IPS-11a (cell line): ENCODE data around the gene SLC6A3.

Experiments
- H3K4me3 ChIP-seq: one replicate; pipeline ENCODE4 v1.5.1; 2013; ENCODE audit warnings: low read depth, low read length, control low read depth

SLC6A3 gene

DNA sequence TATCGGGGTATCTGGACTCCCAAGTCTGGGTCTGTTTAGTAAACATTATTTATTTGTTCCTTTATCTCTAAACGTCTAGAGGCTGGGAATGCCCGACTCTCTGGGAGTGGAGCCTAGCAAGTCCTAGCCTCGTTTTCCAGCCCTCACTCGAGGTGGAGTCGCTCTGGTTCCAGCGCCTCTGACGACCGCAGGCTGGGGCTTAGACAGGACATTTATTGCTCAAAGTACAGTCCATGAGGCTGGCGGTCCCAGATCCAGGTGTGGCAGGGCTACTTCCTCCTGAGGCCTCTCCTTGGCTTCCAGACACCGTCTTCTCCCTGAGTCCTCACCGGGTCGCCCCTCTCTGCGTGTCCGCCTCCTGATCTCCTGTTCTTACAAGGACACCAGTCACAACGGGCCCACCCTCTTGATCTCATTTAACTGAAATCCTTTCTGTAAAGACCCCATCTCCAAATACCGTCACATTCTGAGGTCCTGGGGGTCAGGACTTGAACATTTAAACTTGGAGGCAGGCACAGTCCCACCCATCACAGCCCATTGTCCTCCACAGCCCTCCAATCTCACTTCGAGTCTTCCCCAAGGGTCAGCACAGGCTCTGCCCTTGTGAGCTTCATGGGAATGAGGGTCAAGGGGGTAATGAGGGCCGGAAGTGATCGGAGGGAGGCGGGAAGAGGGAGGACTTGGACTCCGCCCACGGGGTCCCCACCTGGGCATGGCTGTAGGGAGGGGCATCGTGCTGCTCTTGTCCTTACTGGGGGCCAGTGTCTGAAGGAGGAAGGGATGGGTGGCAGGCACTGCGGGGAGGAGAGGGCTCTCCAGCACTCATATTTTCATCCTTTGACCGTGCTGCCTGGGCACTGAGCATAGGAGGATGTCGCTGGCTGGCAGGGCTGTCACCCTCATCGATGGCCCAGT is 88.1 kb downstream of the SLC6A3 start:
- no peak overlapping the region for H3K4me3 ChIP-seq

GRCh38 chr5:1354576-1354975 is 90.7 kb downstream of the SLC6A3 start:
- H3K4me3 ChIP-seq: no peak overlapping the region

- H3K4me3 ChIP-seq: no peak overlapping the region
Observed at GRCh38 chr5:1352231-1353219, 92.7 kb downstream of the SLC6A3 start.

- H3K4me3 ChIP-seq: no peak overlapping the region
Observed at GRCh38 chr5:1351156-1351555, 94.1 kb downstream of the SLC6A3 start.

DNA sequence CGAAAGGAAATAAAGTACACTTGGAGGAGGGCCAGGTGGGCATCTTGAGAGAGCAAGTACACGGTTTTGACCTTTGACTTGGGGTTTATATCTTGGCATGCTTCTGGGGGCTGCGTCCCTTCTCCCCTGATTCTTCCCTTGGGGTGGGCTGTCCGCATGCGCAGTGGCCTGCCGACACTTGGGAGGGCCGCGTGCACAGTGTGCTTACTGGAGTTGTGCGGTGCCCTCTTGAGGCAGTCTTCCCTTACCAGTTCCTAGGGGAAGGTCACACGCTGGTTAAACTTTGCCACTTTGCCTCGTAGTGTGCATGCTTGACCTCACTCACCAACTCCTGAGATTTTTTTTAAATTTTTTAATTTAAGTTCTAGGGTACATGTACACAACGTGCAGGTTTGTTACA is 96.0 kb downstream of the SLC6A3 start:
- no peak overlapping the region for H3K4me3 ChIP-seq

DNA sequence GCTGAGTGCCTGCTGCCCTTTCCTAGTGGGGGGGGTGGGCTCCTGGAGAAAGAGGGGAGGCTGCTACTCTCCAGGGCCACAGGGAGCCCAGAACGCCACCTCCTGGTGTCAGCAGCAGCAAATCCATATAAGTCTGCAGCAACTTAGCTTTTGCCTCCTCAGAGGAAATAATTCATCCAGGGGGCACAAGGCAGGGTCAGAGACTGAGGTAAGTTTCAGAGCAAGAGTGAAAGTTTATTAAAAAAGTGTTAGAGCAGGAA is 96.3 kb downstream of the SLC6A3 start:
- H3K4me3 ChIP-seq: no peak overlapping the region

DNA sequence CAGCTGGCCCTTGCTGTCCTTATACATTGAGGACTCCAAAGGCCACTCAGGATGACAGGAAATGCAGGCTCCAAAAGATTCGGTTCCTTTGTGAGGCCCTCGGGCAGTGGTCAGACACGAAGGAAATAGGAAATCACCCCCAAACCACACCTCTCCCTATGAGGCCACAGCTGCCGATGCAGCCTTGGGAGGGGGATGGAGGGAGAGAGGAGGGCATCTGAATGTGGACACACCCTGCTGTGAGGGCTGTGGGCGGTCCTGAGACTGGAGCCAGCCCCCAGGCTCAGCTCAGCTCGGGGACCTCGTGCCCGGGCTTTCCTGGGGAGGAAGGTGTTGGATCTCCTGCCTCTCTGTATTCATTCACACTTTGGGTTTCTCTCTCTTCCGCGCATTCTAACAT is 97.7 kb downstream of the SLC6A3 start:
- H3K4me3 ChIP-seq: no peak overlapping the region

- no peak overlapping the region for H3K4me3 ChIP-seq
Observed at GRCh38 chr5:1346627-1347440, 98.4 kb downstream of the SLC6A3 start.

- peak overlapping the region; percentile 78 for H3K4me3 ChIP-seq
Observed at GRCh38 chr5:1345876-1346626, 99.2 kb downstream of the SLC6A3 start.

DNA sequence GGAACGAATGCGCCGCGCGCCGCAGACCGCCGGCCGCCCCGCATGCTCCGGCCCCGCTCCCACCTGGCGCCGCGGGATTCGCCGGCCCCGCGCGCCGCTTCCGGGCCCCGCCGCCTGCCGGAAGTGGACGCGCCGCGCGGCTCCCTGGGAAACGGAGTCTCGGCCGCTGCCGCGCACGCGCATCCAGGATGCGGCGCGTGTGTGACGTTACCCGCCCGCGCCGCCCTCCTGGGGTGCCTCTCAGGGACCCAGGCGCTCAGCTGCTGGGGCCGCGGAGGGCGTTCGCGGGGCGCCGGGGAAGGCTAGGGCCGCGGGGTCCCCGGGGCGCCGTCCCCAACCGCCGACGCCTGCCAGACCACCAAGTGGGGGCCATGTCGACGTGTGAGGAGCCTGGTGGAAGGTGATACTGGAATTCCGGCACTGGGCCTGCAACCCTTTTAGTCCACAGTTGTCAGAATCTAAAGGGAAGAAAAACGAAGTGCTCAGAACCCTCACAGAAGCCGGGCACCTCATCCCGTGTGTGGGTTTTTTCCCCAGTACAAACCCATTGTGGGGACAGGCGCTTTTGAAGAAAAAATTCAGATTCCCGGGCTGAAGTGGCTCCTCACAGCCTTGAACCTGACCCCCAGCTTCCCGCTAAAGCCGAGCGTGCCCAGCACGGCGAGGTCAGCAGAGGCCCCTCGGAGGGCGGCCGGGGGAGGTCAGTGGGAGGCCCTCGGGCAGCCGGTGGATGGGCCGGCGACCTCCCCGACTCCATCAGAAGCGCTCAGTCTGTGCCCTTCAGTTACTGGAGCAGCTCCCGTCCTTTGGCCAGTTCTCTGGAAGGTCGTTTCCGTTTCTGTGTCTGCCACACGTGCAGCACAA is 100.0 kb downstream of the SLC6A3 start, which contains the start of gene CLPTM1L:
TSS of gene CLPTM1L (minus strand) at position 125 of the 864 bp plus-strand sequence. CDS start 258 bp downstream, outside the sequence.
- peak within 1 kb of the TSS; percentile 85 for H3K4me3 ChIP-seq

DNA sequence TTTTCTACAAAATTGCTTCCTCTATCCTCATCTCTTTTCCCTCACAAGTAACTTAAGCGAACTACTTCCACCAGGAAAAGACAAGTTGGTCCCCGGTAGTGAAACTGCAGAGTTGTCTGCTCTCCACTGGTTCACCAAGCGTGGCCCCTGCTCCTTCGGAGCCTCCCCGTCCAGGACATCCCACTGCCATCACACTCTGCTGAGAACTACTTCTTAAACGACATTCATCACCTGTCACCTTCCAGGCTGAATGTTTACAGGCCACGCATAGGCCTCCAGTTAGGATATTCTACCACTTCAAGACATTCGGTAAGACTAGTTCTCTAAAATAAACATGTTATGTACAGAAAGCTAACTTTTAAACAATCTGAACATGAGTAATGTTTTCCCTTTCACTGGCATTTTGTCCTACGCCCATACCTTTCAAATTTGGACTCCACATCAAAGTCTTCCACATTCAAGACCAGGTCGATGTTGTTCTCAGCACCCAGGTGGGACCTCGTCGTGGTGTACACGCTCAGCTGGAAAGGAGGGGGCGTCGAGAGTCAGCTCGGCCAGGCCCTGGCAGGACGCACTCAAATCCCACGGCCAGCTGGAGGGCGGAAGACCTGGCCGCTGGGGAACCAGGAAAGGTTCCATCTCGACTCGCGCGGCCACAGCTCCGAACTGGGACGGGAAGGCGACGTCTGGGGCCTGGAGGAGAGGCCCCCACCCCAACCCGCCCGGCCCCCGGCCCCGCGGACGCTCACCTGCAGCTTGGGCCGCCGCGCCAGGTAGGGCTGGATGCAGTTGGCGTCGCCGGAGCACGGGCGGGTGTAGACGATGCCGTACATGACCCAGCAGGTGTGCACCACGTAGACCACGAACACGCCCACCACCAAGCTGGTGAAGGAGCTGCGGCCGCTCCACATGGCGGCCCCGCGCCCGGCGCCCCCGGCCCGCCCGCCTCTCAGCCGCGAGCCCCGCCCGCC is 101.0 kb downstream of the SLC6A3 start:
- H3K4me3 ChIP-seq: peak overlapping the region; percentile 85

DNA sequence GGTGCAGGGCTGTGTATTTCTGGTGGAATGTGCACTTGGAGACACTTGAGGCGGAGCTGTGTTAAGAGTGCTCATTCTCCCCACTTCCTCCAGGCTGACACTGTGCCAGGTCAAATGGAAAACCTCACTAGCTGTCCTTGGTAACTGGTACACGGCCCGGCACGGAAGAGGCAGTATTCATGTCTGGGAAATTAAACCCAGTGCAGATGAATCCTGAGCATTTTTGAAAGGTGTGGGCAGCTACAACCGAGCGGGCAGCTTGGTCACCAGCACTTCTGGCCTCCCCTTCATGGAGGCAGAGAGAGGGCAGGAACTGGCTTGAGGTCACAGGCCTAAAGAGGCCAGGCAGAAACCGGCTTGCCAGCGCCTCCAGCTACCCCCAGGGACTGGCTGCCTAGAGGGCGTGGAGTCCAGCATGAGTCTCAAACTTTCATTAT is 101.9 kb downstream of the SLC6A3 start:
- H3K4me3 ChIP-seq: no peak overlapping the region
